K562 (cell line): ENCODE results near the gene CAMK2G. TPM values are rescaled to one million over a fixed set of nuclear protein-coding genes. Genes with fewer than 3 reads are reported as not detected.

Experiments
- ATAC-seq: fragments of 200-7000 bp; cut with Tn5 transposase; 3 replicates; pipeline ENCODE4 v1.9.1; 2020; ENCODE audit warnings: moderate library complexity
- BruUV-seq: library from RNA; stranded (reverse); fragments of 400-500 nt; replicated peaks from 2 replicates; lab custom pipeline; 2021; lab: Mats Ljungman, UMichigan
- CTCF ChIA-PET: fragments of 300-600 bp; formaldehyde crosslinking; extraction: SDS; loops from one replicate; lab custom pipeline; 2021; ENCODE audit warnings: low intra/inter-chr PET ratio; lab: Yijun Ruan, JAX
- POLR2A ChIA-PET: fragments of 300-600, 350-650 bp; sonication (Branson Sonifier 250); formaldehyde crosslinking; extraction: SDS; loops from one replicate; lab custom pipeline; 2021; ENCODE audit warnings: antibody characterized with exemption, inconsistent platforms; lab: Yijun Ruan, JAX
- DNase-seq, 4 experiments: peaks; one replicate each; pipeline versions ENCODE4 v3.0.0 to v3.0.0-alpha.2; 2011 to 2018; ENCODE audit warnings: low spot score in 3 of 4, mixed read lengths in 3 of 4; ENCODE audit errors: extremely low read depth in 1 of 4
- FAIRE-seq: peaks from 2 replicates; lab custom pipeline; 2011; peaks lifted over from hg19 to GRCh38; lab: Jason Lieb, UNC
- H2AFZ ChIP-seq: 2 replicates; pipeline ENCODE4 v1.6.0; 2011; ENCODE audit warnings: low read depth, low read length, control low read depth, inconsistent platforms
- H3K27ac ChIP-seq: fragments of 200-600 bp; 3 replicates; pipeline ENCODE4 v1.8.0; 2011; ENCODE audit warnings: low read depth, mild to moderate bottlenecking, control low read depth, inconsistent platforms, low read length, moderate library complexity, mixed read lengths; ENCODE audit errors: extremely low read depth
- H3K27me3 ChIP-seq, 2 experiments: fragments of 300-600 bp in 1 of 2; 2 replicates in 1 of 2; 3 replicates in 1 of 2; pipeline versions ENCODE4 v1.6.0 to v1.8.0; 2011; ENCODE audit warnings: inconsistent platforms in 2 of 2, low read length in 2 of 2, mild to moderate bottlenecking in 1 of 2, mixed read lengths in 1 of 2, moderate library complexity in 1 of 2; ENCODE audit not compliant: control insufficient read depth in 2 of 2, insufficient read depth in 2 of 2
- H3K36me3 ChIP-seq: fragments of 300-600 bp; 3 replicates; pipeline ENCODE4 v1.8.0; 2011; ENCODE audit warnings: mild to moderate bottlenecking, low read length, inconsistent platforms; ENCODE audit not compliant: control insufficient read depth, insufficient read depth
- H3K4me1 ChIP-seq, 2 experiments: fragments of 200-600 bp in 1 of 2; replicated peaks in 1 of 2; 2 replicates in 1 of 2; 3 replicates in 1 of 2; pipeline versions ENCODE4 v1.5.1 to v1.8.0; 2011; ENCODE audit warnings: inconsistent platforms in 2 of 2, low read length in 2 of 2, mild to moderate bottlenecking in 1 of 2, mixed read lengths in 1 of 2, moderate library complexity in 1 of 2; ENCODE audit not compliant: control insufficient read depth in 2 of 2, insufficient read depth in 2 of 2
- H3K4me2 ChIP-seq: 2 replicates; pipeline ENCODE4 v1.6.1; 2011; ENCODE audit warnings: low read length, control low read depth, inconsistent platforms, mixed read lengths; ENCODE audit not compliant: insufficient read depth
- H3K4me3 ChIP-seq: fragments of 200-600 bp; sonication (generic), shearing (Covaris generic); 2 replicates; pipeline ENCODE4 v1.5.1; 2016; ENCODE audit warnings: control low read depth, inconsistent platforms
- H3K79me2 ChIP-seq: fragments of 200-600 bp; 3 replicates; pipeline ENCODE4 v1.8.0; 2011; ENCODE audit warnings: low read length, inconsistent platforms; ENCODE audit not compliant: control insufficient read depth, insufficient read depth
- H3K9ac ChIP-seq, 2 experiments: 2 replicates each; pipeline versions ENCODE4 v1.6.0 to v1.6.1; 2011; ENCODE audit warnings: low read depth in 2 of 2, low read length in 2 of 2, control low read depth in 1 of 2, inconsistent platforms in 1 of 2, mild to moderate bottlenecking in 1 of 2, mixed read lengths in 1 of 2; ENCODE audit not compliant: insufficient read depth in 1 of 2
- H3K9me1 ChIP-seq: one replicate; pipeline ENCODE4 v1.6.0; 2011; ENCODE audit warnings: inconsistent platforms, mild to moderate bottlenecking, low read length, moderate library complexity; ENCODE audit not compliant: control insufficient read depth, insufficient read depth
- H3K9me3 ChIP-seq: replicated peaks from 2 replicates; pipeline ENCODE4 v1.5.1; 2011; ENCODE audit warnings: low read depth, low read length, inconsistent platforms; ENCODE audit not compliant: control insufficient read depth, insufficient read depth
- H4K20me1 ChIP-seq: replicated peaks from 2 replicates; pipeline ENCODE4 v1.6.1; 2011; ENCODE audit warnings: low read length, inconsistent platforms, mixed read lengths; ENCODE audit not compliant: control insufficient read depth, insufficient read depth
- ASH1L ChIP-seq: fragments of 450-650 bp; IDR thresholded peaks from 2 replicates; pipeline ENCODE4 v1.6.1; 2018; ENCODE audit warnings: borderline replicate concordance, mild to moderate bottlenecking, low read depth; ENCODE audit not compliant: partially characterized antibody
- ELF2 ChIP-seq: fragments of 250-450 bp; sonication (Bioruptor Pico); IDR thresholded peaks from 2 replicates; pipeline ENCODE4 v1.5.0; 2021; ENCODE audit warnings: mild to moderate bottlenecking
- FOXK2 ChIP-seq, 2 experiments: fragments of 450-650 bp; IDR thresholded peaks in 1 of 2; conservative IDR thresholded peaks in 1 of 2; 2 replicates each; pipeline ENCODE4 v1.6.1; 2016; ENCODE audit warnings: low read depth in 2 of 2, mild to moderate bottlenecking in 1 of 2
- FOXP1 ChIP-seq: sonication (generic); formaldehyde crosslinking; IDR thresholded peaks from 2 replicates; pipeline ENCODE4 v1.8.0; 2022; ENCODE audit warnings: mild to moderate bottlenecking, missing genetic modification reagents
- HDAC6 ChIP-seq: IDR thresholded peaks from 2 replicates; pipeline ENCODE4 v1.6.1; 2012; ENCODE audit warnings: low read depth, mild to moderate bottlenecking, control low read depth, inconsistent platforms, low read length, moderate library complexity
- HMG20A ChIP-seq: fragments of 450-650 bp; formaldehyde crosslinking; conservative IDR thresholded peaks from 2 replicates; pipeline ENCODE4 v1.4.0; 2020; ENCODE audit warnings: mild to moderate bottlenecking, mixed read lengths
- NRF1 ChIP-seq, 2 experiments: fragments of 450-650 bp; IDR thresholded peaks in 1 of 2; conservative IDR thresholded peaks in 1 of 2; 2 replicates each; pipeline ENCODE4 v1.6.1; 2014; ENCODE audit warnings: mild to moderate bottlenecking in 2 of 2
- PRPF4 ChIP-seq: fragments of 200-400 bp; formaldehyde crosslinking; IDR thresholded peaks from one replicate; pipeline ENCODE4 v1.6.1; 2017; ENCODE audit warnings: low read length, low read depth, mild to moderate bottlenecking; ENCODE audit not compliant: insufficient read depth, poor library complexity, severe bottlenecking
- RUNX1 ChIP-seq: sonication (generic); IDR thresholded peaks from 2 replicates; pipeline ENCODE4 v1.6.1; 2016; ENCODE audit warnings: antibody characterized with exemption, low read depth
- SAP30 ChIP-seq: fragments of 200-600 bp; sonication (generic); IDR thresholded peaks from 2 replicates; pipeline ENCODE4 v1.6.1; 2012; ENCODE audit warnings: borderline replicate concordance, low read depth, mild to moderate bottlenecking, moderate library complexity, low read length, control low read depth, inconsistent platforms; ENCODE audit not compliant: insufficient read depth, poor library complexity, severe bottlenecking
- SRSF3 ChIP-seq: fragments of 200-400 bp; formaldehyde crosslinking; IDR thresholded peaks from 2 replicates; pipeline ENCODE4 v1.6.1; 2016; ENCODE audit warnings: mild to moderate bottlenecking, low read length, moderate library complexity; ENCODE audit not compliant: insufficient read depth
- TEAD1 ChIP-seq, 2 experiments: fragments of 450-650 bp in 1 of 2; sonication (generic) in 1 of 2; formaldehyde crosslinking; IDR thresholded peaks; 2 replicates each; pipeline versions ENCODE4 v1.4.0 to v1.8.0; 2020 to 2022; ENCODE audit warnings: mild to moderate bottlenecking in 2 of 2, missing genetic modification reagents in 1 of 2
- ZNF347 ChIP-seq: fragments of 450-650 bp; formaldehyde crosslinking; IDR thresholded peaks from 2 replicates; pipeline ENCODE4 v1.4.0; 2020; ENCODE audit warnings: low read depth, mild to moderate bottlenecking, moderate library complexity
- WGBS: fragments of 100-300 bp; shearing (Covaris generic); methylation state at CpG from one replicate; pipeline ENCODE4 v1.1.6; 2016; ENCODE audit warnings: low coverage, mixed read lengths; ENCODE audit not compliant: insufficient coverage; ENCODE audit errors: missing lambda C conversion rate; 5-methylcytosine and 5-hydroxymethylcytosine counted together
- in situ Hi-C: fragments of 300-500 bp; cut with MboI; formaldehyde crosslinking; loops from 4 replicates; pipeline ENCODE4 v1.15.0; 2018; ENCODE audit warnings: inconsistent platforms, mixed read lengths
- intact Hi-C: fragments of 100-400 bp; cut with micrococcal nuclease; formaldehyde crosslinking; loops from 2 replicates; pipeline ENCODE4 v1.14.2; 2022
- polyA plus RNA-seq, 8 experiments: library from polyadenylated mRNA; depleted of rRNA in 4 of 8; stranded (reverse) in 5 of 8; unstranded in 3 of 8; fragments of >200 nt; fragmentation: Nextera tagmentation in 2 of 8; fragmentation: Illumina TruSeq in 1 of 8; extraction: Ambion mirVana in 2 of 8; extraction: Trizol in 1 of 8; gene quantifications; 2 replicates each; pipeline versions ENCODE4 v1.2.1 to v1.2.3, GENCODE V29; 2011 to 2014; ENCODE audit warnings: inconsistent platforms in 1 of 8, missing spikeins in 1 of 8
- total RNA-seq, 7 experiments: library from RNA; depleted of rRNA in 6 of 7; stranded (reverse); fragments of >200 nt in 6 of 7; fragmentation: Illumina TruSeq in 2 of 7; extraction: Trizol in 2 of 7; gene quantifications; 2 replicates each; pipeline versions ENCODE4 v1.2.1 to v1.2.3, GENCODE V29; 2011 to 2021; ENCODE audit warnings: low replicate concordance in 1 of 7
- TF ChIP-seq, protein P1 (sequence below): fragments of 250-450 bp; sonication (Bioruptor Pico); IDR thresholded peaks from 2 replicates; pipeline ENCODE4 v1.5.0; 2021
- TF ChIP-seq, protein P2 (sequence below): fragments of 250-450 bp; sonication (Bioruptor Pico); IDR thresholded peaks from 2 replicates; pipeline ENCODE4 v1.8.0; 2022; ENCODE audit warnings: moderate library complexity, mild to moderate bottlenecking, inconsistent platforms
- TF ChIP-seq, protein P3 (sequence below): sonication (generic); formaldehyde crosslinking; IDR thresholded peaks from 2 replicates; pipeline ENCODE4 v1.8.1; 2023; ENCODE audit warnings: missing genetic modification reagents, mild to moderate bottlenecking, borderline replicate concordance

Gene CAMK2G
- total and polyA plus RNA-seq, 9 of the 15 experiments (the other 6 are each of a cell fraction or from before 2014, with no cell fraction given) = 9.0 to 37.9 (median 32.6) TPM

- WGBS = 67% methylated on average over 5 of the region's 5 CpGs
- Histone ChIP-seq H3K79me2 (no peaks in the 10 kb centered on the region), H4K20me1 (0 out of 2 replicates have a peak, but pooled peaks cover 5% of the 10 kb centered on the region), H3K36me3 (peaks cover 62% of the 10 kb centered on the region), H3K9me3 (no peaks in the 10 kb centered on the region), H3K9ac (no peak overlapping the region), H2AFZ (no peak overlapping the region), H3K9me1 (no peaks in the 10 kb centered on the region), H3K27me3 (no peaks in the 10 kb centered on the region), H3K4me2 (no peak overlapping the region), H3K27ac (no peak overlapping the region), H3K4me1 (peaks cover 0 to 10% of the 10 kb centered on the region in 2 experiments; a peak in 1 of 5 replicates), H3K4me3 (no peak overlapping the region)
- FAIRE-seq (no peak), ATAC-seq (no peak), DNase-seq (no peak)
- intact Hi-C loops (no loop called here), in situ Hi-C loops (loop anchor here (5.0 to 10.0 kb wide), 2 partner anchors 94 to 1242 kb away; no protein-coding TSS in a partner anchor)
- CTCF ChIA-PET = no interaction called here
- BruUV-seq = no TSS peak
- POLR2A ChIA-PET = interaction anchor here (0.6 to 2.0 kb wide), 4 partner anchors 8 to 193 kb away, joined by 3 to 6 read pairs (median 3); no protein-coding TSS in a partner anchor
- TF ChIP-seq RUNX1 (no peak), FOXP1 (CRISPR knock-in tag) (no peak), HMG20A (CRISPR knock-in tag) (no peak), FOXK2 (conservative IDR thresholded peaks at IDR 0.05 in 1 of 2, IDR thresholded peaks at IDR 0.05 in 1 of 2; ENCODE audit: low read depth in 2 of 2) (no peak), SAP30 (no peak), SRSF3 (no peak), ELF2 (CRISPR knock-in tag) (no peak), NRF1 (conservative IDR thresholded peaks at IDR 0.05 in 1 of 2, IDR thresholded peaks at IDR 0.05 in 1 of 2) (no peak), ASH1L (no peak), HDAC6 (no peak), ZNF347 (CRISPR knock-in tag) (no peak), PRPF4 (no peak), TEAD1 (CRISPR knock-in tag; IDR thresholded peaks at IDR 0.05) (no peak)
- TF ChIP-seq, protein P1, sequence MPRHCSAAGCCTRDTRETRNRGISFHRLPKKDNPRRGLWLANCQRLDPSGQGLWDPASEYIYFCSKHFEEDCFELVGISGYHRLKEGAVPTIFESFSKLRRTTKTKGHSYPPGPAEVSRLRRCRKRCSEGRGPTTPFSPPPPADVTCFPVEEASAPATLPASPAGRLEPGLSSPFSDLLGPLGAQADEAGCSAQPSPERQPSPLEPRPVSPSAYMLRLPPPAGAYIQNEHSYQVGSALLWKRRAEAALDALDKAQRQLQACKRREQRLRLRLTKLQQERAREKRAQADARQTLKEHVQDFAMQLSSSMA (CRISPR knock-in tag) = no peak
- TF ChIP-seq, protein P2, sequence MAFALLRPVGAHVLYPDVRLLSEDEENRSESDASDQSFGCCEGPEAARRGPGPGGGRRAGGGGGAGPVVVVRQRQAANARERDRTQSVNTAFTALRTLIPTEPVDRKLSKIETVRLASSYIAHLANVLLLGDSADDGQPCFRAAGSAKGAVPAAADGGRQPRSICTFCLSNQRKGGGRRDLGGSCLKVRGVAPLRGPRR (CRISPR knock-in tag) = no peak
- TF ChIP-seq, protein P3, sequence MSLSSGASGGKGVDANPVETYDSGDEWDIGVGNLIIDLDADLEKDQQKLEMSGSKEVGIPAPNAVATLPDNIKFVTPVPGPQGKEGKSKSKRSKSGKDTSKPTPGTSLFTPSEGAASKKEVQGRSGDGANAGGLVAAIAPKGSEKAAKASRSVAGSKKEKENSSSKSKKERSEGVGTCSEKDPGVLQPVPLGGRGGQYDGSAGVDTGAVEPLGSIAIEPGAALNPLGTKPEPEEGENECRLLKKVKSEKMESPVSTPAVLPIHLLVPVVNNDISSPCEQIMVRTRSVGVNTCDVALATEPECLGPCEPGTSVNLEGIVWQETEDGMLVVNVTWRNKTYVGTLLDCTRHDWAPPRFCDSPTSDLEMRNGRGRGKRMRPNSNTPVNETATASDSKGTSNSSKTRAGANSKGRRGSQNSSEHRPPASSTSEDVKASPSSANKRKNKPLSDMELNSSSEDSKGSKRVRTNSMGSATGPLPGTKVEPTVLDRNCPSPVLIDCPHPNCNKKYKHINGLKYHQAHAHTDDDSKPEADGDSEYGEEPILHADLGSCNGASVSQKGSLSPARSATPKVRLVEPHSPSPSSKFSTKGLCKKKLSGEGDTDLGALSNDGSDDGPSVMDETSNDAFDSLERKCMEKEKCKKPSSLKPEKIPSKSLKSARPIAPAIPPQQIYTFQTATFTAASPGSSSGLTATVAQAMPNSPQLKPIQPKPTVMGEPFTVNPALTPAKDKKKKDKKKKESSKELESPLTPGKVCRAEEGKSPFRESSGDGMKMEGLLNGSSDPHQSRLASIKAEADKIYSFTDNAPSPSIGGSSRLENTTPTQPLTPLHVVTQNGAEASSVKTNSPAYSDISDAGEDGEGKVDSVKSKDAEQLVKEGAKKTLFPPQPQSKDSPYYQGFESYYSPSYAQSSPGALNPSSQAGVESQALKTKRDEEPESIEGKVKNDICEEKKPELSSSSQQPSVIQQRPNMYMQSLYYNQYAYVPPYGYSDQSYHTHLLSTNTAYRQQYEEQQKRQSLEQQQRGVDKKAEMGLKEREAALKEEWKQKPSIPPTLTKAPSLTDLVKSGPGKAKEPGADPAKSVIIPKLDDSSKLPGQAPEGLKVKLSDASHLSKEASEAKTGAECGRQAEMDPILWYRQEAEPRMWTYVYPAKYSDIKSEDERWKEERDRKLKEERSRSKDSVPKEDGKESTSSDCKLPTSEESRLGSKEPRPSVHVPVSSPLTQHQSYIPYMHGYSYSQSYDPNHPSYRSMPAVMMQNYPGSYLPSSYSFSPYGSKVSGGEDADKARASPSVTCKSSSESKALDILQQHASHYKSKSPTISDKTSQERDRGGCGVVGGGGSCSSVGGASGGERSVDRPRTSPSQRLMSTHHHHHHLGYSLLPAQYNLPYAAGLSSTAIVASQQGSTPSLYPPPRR = no peak
These were observed 31.1 kb downstream of the CAMK2G start for GRCh38 chr10:73843261-73843660.
